GM18861 (cell line): ENCODE results near the gene ZNF215.
"Not testable (repeated sequence)": the region's sequence is repeated elsewhere in the genome, so short reads cannot be mapped to it uniquely, and the experiment has no call there.

Experiments
- ATAC-seq: cut with Tn5 transposase; IDR thresholded peaks from one replicate; pipeline ENCODE4 v1.9.1; 2021; ENCODE audit not compliant: unreplicated experiment

ZNF215 gene

DNA sequence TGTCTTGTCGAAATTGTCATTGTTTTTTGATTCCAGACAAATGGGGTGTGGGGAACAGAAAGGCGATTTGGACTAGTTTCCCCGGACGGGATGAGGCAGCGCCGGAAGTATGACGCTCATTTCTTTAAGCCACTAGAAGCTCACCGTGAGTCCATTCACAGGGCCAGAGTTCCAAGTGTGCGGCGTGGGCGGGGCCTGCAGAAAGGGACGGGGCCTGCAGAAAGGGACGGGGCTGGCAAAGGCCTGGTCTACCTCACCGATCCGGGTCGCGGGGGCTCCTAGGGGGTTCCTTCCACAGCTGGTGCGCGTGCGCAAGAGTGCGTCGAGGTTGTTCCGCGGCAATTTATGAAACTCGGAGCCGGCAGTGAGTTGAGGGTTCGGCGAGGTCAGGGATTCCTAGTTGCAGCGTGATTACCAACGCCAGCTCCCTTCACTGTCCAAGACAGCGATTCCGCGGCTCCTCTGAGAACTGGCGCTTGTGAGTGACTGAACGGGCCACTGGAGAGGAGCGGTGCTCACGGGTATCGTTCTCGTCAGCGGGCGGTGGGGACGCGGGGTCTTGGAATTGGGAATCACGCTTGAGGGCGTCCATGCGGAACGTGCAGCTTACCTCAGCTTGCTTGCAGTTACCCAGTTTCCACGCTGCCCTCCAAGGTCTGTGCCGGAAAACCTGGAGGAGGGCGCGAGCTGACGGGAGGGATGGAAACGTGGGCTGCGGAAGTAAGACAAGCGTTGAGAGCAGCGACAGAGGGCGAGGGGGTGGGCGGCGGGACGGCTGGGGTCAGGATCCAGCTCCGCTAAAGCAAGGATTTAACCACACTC, at the start of gene ZNF215:
Gene ZNF215, plus strand, starts transcription at position 219 of the 822 bp plus-strand sequence. CDS start 5,847 bp downstream, outside the sequence.
- ATAC-seq: peak; percentile 41

DNA sequence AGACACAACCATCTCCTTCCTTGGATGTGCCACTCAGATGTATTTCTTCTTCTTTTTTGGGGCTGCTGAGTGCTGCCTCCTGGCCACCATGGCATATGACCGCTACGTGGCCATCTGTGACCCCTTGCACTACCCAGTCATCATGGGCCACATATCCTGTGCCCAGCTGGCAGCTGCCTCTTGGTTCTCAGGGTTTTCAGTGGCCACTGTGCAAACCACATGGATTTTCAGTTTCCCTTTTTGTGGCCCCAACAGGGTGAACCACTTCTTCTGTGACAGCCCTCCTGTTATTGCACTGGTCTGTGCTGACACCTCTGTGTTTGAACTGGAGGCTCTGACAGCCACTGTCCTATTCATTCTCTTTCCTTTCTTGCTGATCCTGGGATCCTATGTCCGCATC, 49.3 kb upstream of the ZNF215 start:
- no peak for ATAC-seq

GRCh38 chr11:6882751-6883150, 43.5 kb upstream of the ZNF215 start:
- no peak for ATAC-seq

DNA sequence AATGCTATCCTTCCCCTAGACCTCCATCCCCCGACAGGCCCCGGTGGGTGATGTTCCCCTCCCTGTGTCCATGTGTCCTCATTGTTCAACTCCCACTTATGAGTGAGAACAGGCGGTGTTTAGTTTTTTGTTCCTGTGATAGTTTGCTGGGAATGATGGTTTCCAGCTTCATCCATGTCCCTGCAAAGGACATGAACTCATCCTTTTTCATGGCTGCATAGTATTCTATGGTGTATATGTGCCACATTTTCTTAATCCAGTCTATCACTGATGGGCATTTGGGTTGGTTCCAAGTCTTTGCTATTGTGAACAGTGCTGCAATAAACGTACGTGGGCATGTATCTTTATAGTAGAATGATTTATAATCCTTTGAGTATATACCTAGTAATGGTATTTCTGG, 38.5 kb upstream of the ZNF215 start:
- not testable (repeated sequence) for ATAC-seq

DNA sequence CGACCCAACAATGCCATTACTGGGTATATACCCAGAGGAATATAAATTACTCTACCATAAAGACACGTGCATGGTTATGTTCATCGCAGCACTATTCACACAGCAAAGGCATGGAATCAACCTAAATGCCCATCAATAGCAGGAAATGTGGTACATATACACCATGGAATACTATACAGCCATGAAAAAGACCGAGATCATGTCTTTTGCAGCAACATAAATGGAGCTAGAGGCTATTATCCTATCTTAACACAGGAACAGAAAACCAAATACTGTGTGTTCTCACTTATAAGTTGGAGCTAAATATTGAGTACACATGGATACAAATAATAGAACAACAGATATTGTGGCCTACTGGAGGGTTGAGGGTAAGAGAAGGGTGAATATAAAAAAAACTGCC, 37.4 kb upstream of the ZNF215 start:
- no peak for ATAC-seq

DNA sequence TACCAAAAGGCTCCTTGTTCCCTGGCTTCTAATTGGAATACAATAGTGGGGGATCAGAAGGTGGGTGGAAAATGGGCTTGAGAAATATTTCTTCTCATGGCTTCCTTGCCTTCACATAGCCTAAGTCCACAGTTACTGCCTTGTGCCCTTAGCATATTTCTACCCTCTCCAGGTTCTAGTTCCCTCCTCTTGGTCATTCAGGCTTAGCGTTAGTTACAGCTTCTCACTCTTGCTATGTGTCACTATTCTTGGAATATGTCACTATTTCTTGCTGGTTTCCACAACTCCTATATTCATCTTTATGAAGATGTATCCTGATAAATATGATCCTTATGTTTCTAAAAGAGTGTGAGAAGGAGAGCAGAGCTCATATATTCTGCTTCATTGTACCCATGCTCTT, 36.4 kb upstream of the ZNF215 start:
- ATAC-seq: no peak

- no peak for ATAC-seq
Measured at GRCh38 chr11:6892400-6892799, 33.8 kb upstream of the ZNF215 start, which contains the start of gene OR2D2. Gene OR2D2 (minus strand): TSS chr11:6892500. CDS start chr11:6892500, 0 bp downstream.

- ATAC-seq: no peak
Measured at GRCh38 chr11:6894097-6894496, 32.1 kb upstream of the ZNF215 start.

DNA sequence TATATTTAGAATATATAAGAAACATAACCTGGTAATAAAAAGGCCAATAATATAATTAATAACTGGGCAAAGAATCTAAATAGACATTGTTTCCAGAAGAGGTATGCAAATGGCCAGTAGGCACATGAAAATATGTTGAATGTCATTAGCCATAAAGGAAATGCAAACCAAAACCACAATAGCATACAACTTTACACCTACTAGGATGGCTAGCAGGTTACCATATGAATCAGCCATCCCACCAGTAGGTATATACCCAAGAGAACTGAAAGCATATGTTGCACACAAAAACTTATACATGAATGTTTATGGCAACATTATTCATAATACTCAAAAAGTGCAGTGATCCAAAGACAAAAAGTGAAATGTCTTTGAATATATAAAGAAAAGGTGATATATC, 31.2 kb upstream of the ZNF215 start:
- ATAC-seq: peak; percentile 79

DNA sequence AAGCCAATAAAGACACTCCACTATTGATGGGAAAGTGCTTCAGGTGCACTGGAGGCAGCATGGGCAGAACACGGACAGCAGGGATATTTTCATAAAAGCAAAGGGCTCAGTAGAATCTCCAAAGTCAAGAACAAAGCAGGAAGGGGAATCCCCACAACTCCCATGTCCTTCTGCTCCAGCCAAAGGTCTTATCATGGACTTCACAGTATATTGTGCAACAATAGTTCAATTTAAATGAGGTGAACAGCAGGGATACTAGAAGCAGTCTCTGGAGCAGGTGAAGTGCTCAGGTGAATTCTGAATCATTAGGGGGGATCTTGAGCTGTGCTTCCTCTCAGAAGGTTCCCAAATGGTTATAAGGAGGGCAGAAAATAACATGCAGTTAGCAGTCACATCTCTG, 27.3 kb upstream of the ZNF215 start:
- ATAC-seq: no peak

- no peak for ATAC-seq
Measured at GRCh38 chr11:6900327-6900999, 25.8 kb upstream of the ZNF215 start.

DNA sequence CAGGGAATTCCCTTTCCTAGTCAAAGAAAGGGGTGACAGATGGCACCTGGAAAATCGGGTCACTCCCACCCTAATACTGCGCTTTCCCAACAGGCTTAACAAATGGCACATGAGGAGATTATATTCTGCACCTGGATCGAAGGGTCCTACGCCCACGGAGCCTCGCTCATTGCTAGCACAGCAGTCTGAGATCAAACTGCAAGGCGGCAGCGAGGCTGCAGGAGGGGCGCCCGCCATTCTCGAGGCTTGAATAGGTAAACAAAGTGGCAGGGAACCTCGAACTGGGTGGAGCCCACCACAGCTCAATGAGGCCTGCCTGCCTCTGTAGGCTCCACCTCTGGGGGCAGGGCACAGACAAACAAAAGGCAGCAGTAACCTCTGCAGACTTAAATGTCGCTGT, 21.4 kb upstream of the ZNF215 start:
- ATAC-seq: not testable (repeated sequence)

DNA sequence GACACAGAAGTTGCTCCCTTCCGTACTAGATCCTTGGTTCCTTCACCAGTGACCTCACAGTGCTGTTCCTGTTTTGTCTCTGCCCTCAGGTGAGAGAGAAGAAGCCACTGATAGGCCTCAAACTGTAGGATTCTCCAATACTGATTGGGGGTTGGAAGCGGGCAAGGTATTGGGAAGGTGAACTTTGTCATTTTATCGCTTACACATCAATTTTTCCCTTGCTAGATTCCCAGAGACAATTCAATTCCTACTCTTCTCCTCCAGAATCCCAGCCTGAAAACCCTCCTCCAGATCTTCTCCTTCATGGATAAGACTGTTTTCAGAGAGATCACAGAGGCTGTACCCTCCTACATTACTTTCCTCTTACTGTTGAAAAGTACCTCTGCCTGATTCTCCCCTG, 14.8 kb upstream of the ZNF215 start:
- ATAC-seq: no peak

DNA sequence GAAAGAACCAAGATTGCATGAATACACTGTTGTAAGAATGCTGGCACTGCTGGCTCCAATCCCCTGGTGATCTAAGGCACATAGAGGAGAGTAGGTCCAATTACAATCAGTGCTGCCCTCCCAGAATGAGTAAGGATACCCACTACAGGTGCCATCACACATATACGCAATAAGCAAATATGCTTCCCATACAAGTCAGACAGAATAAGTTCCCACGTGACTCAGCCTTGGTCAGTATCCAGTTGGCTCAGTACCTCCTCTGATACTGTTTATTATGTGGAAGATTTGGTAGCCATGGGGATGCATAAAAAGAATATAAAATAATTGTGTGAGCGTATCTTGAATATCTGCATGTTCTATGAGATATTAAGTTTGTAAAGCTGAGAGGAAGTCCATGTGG, 14.3 kb upstream of the ZNF215 start:
- no peak for ATAC-seq

GRCh38 chr11:6919698-6920097, 6.5 kb upstream of the ZNF215 start:
- ATAC-seq: no peak

DNA sequence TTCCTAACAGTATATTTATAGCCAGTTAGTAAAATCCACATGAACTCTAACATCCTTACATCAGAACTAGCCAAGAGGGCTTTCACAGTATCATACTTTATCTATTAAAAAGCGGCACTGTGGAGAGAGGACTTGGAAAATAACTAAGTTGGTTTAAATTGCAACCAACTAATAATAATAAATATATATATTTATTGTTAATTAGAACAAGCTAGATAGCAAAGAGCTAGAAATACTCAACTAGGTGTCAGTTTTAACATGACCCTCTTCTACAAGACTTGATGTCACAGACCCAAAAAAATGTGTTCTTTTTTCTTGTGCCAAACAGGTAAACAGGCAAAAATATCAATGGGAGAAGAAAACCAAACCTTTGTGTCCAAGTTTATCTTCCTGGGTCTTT, 5.5 kb upstream of the ZNF215 start, which contains the start of gene OR2D3:
Gene OR2D3, plus strand, starts transcription at position 301 of the 400 bp plus-strand sequence. Its CDS starts 0 bp downstream, at position 301.
- no peak for ATAC-seq

DNA sequence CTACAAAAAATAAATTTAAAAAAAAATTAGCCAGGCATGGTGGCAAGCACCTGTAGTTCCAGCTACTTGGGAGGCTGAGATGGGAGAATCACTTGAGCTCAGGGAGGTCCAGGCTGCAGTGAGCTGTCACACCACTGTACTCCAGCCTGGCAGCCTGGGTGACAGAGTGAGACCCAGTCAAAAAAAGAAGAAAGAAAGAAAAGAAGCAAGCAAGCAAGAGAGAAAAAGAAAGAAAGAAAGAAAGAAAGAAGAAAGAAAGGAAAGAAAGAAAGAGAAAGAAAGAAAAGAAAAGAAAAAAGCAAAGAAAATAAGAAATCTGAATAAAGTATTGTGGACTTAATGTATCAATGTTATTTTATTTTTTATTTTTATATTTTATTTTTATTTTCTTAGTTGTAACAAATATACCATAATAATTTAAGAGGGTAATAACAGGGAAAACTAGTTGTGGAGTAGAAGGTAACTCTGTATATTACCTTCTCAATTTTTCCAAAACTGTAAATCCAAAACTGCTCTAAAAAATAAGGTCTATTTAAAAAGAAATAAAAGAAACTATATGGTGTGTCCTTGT, 1.1 kb upstream of the ZNF215 start:
- no peak for ATAC-seq

- ATAC-seq: peak; percentile 10
Measured at GRCh38 chr11:6925636-6926207, 504 bp upstream of the ZNF215 start.

DNA sequence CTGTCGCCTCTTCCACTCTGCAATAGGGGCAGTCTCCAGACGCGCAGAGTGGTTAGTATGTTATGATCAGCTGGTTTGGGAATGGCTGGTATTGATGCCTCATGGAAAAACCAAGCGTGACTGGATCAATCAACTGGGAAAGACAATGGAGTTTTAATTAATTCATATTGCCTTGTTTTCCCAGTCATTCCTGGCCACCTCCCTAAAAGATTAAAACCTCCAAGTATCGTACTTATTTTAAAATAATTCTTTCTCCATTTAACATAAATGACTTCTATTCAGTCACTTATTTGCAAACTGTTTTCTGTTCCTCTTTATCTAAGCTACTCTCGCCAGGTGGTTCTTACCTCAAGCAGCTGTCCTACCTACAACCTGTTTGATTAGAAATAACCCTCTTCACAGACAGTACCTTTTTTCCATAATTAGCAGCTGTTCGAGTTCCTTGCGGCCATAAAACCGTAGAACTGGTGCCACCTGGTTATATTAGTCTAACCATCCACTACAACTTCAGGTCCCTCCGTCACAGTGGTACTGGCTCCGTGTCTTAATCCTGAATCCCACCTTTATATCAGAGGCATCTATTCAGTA, 898 bp downstream of the ZNF215 start:
- ATAC-seq: peak; percentile 71

DNA sequence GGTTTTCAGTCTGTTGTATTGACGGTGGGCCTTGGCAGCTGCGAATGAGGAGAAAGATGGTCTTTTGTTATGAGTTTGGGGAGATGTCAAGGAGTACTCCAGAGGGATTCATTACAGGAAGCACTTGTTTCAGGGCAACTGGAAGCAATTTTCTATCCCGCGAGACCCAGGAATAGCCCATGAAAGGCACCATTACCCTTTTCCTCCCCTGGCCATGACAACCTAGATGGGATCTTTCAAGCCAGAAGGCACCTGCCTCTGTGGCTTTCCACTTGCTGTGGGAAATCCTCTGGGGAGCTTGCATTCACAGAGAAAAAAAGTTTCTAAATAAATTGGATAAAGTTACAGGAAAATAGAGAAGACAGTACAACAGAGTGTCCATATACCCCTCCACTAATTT, 2.7 kb downstream of the ZNF215 start:
- ATAC-seq: no peak

DNA sequence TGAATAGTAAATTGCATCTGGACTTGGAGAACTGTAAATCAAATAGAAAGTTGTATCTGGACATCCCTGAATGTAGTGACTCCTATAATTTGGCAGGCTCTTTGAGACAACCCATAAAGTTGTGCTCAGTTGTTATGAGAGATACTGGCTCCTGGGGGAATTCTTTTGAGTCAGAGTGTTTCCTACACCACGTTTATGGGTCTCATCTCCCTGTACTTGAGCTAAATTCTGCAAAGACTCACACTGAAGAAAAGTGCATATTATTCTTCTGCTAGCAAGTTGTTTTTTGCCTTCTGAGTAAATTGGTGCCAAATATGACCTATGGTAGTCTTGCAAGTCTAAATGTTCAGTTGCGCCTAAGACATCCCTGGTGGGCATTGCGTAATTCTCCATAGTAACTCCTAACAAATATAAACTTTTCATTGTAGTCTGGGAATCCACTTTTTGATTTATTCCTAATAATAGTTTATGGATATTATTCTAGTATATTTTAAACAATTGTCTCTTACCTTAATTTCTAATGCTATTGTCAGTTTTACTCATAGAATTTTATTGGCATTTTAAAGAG, 5.0 kb downstream of the ZNF215 start:
- no peak for ATAC-seq
